CD14-positive monocyte (primary cell): ENCODE measurements around the gene CES3. TPM values are rescaled to one million over a fixed set of nuclear protein-coding genes. Genes with fewer than 3 reads are reported as not detected.
A peak's percentile ranks its signal among the peaks of the same experiment; 100 is the strongest.

Experiments
- DNase-seq, 3 donors: peaks; one replicate each; pipeline ENCODE4 v3.0.0-alpha.2; 2011 to 2022
- H2AFZ ChIP-seq: 2 replicates; pipeline ENCODE4 v1.6.0; 2012; ENCODE audit warnings: mild to moderate bottlenecking, low read depth, low read length, inconsistent platforms; ENCODE audit not compliant: insufficient read depth, poor library complexity, severe bottlenecking
- H3K27ac ChIP-seq, 2 donors: 1 replicate in 1 of 2; 2 replicates in 1 of 2; pipeline ENCODE4 v1.5.1; 2012 to 2013; ENCODE audit warnings: low read length in 2 of 2, control low read depth in 1 of 2, inconsistent platforms in 1 of 2, low read depth in 1 of 2, mild to moderate bottlenecking in 1 of 2
- H3K27me3 ChIP-seq, 2 donors: one replicate each; pipeline versions ENCODE4 v1.6.0 to v1.6.1; 2011 to 2013; ENCODE audit warnings: low read length in 2 of 2; ENCODE audit not compliant: control insufficient read depth in 2 of 2, insufficient read depth in 2 of 2
- H3K36me3 ChIP-seq, 2 donors: replicated peaks in 1 of 2; 1 replicate in 1 of 2; 2 replicates in 1 of 2; pipeline versions ENCODE4 v1.5.1 to v1.6.1; 2012 to 2013; ENCODE audit warnings: low read length in 2 of 2, control low read depth in 1 of 2, inconsistent platforms in 1 of 2, mild to moderate bottlenecking in 1 of 2; ENCODE audit not compliant: insufficient read depth in 2 of 2, control insufficient read depth in 1 of 2
- H3K4me1 ChIP-seq, 2 donors: 1 replicate in 1 of 2; 2 replicates in 1 of 2; pipeline versions ENCODE4 v1.5.1 to v1.6.1; 2012 to 2013; ENCODE audit warnings: low read length in 2 of 2, control low read depth in 1 of 2, inconsistent platforms in 1 of 2, mild to moderate bottlenecking in 1 of 2, moderate library complexity in 1 of 2; ENCODE audit not compliant: insufficient read depth in 2 of 2, control insufficient read depth in 1 of 2
- H3K4me2 ChIP-seq: replicated peaks from 2 replicates; pipeline ENCODE3; 2012; ENCODE audit warnings: low read length, moderate library complexity, mild to moderate bottlenecking; ENCODE audit not compliant: poor library complexity, severe bottlenecking; ENCODE audit errors: extremely low read depth
- H3K4me3 ChIP-seq, 3 experiments: fragments of 200-600 bp in 1 of 3; sonication (generic) in 1 of 3; replicated peaks in 1 of 3; 1 replicate in 2 of 3; 2 replicates in 1 of 3; pipeline ENCODE4 v1.5.1; 2011 to 2013; ENCODE audit warnings: low read length in 3 of 3, mild to moderate bottlenecking in 3 of 3, control low read depth in 2 of 3, low read depth in 2 of 3, inconsistent platforms in 1 of 3, moderate library complexity in 1 of 3
- H3K79me2 ChIP-seq: 2 replicates; pipeline ENCODE4 v1.6.0; 2012; ENCODE audit warnings: mild to moderate bottlenecking, control low read depth, inconsistent platforms, low read length, moderate library complexity; ENCODE audit not compliant: insufficient read depth
- H3K9ac ChIP-seq: 2 replicates; pipeline ENCODE4 v1.6.0; 2017; ENCODE audit warnings: low read length, mild to moderate bottlenecking; ENCODE audit not compliant: insufficient read depth, poor library complexity, severe bottlenecking
- H3K9me3 ChIP-seq, 2 donors: replicated peaks in 1 of 2; 1 replicate in 1 of 2; 2 replicates in 1 of 2; pipeline versions ENCODE4 v1.5.1 to v1.6.1; 2012 to 2013; ENCODE audit warnings: low read length in 2 of 2, control low read depth in 1 of 2; ENCODE audit not compliant: control insufficient read depth in 1 of 2, insufficient read depth in 1 of 2
- H4K20me1 ChIP-seq: 2 replicates; pipeline ENCODE4 v1.6.0; 2012; ENCODE audit warnings: mild to moderate bottlenecking, low read length, control low read depth, moderate library complexity; ENCODE audit not compliant: insufficient read depth
- H3K27ac Mint-ChIP-seq, 7 donors: one replicate each; pipeline ENCODE4 v1.8.0; 2020; ENCODE audit warnings: mild to moderate bottlenecking in 7 of 7, mixed read lengths in 7 of 7, moderate library complexity in 6 of 7, inconsistent platforms in 2 of 7
- H3K27me3 Mint-ChIP-seq, 3 donors: one replicate each; pipeline ENCODE4 v1.8.0; 2021 to 2022; ENCODE audit warnings: low read depth in 3 of 3, mild to moderate bottlenecking in 3 of 3, mixed read lengths in 3 of 3, moderate library complexity in 3 of 3, inconsistent platforms in 1 of 3
- H3K36me3 Mint-ChIP-seq, 2 donors: one replicate each; pipeline ENCODE4 v1.8.0; 2020; ENCODE audit warnings: mixed read lengths in 2 of 2, inconsistent platforms in 1 of 2, mild to moderate bottlenecking in 1 of 2
- H3K4me1 Mint-ChIP-seq: one replicate; pipeline ENCODE4 v1.8.0; 2020; ENCODE audit warnings: mild to moderate bottlenecking, mixed read lengths
- H3K4me3 Mint-ChIP-seq, 2 donors: one replicate each; pipeline ENCODE4 v1.8.0; 2020; ENCODE audit warnings: mild to moderate bottlenecking in 2 of 2, mixed read lengths in 2 of 2, moderate library complexity in 1 of 2
- H3K9me3 Mint-ChIP-seq, 7 donors: one replicate each; pipeline ENCODE4 v1.8.0; 2020 to 2022; ENCODE audit warnings: mixed read lengths in 7 of 7, mild to moderate bottlenecking in 6 of 7, moderate library complexity in 6 of 7, inconsistent platforms in 2 of 7
- WGBS: methylation state at CpG from one replicate; pipeline ENCODE4 v1.1.5; 2013; ENCODE audit warnings: missing lambda C conversion rate; ENCODE audit not compliant: insufficient coverage; 5-methylcytosine and 5-hydroxymethylcytosine counted together
- intact Hi-C, 2 donors: fragments of 100-400 bp; cut with micrococcal nuclease; formaldehyde crosslinking; loops; one replicate each; pipeline versions ENCODE4 v1.15.0 to v1.15.1; 2023
- polyA plus RNA-seq, 3 donors: library from polyadenylated mRNA; depleted of rRNA in 1 of 3; unstranded in 2 of 3; stranded (reverse) in 1 of 3; fragments of 300-500 nt in 2 of 3; fragments of >200 nt in 1 of 3; fragmentation: Illumina TruSeq in 2 of 3; gene quantifications; 1 replicate in 2 of 3; 2 replicates in 1 of 3; pipeline ENCODE4 v1.2.3, GENCODE V29; 2012 to 2021
- TF ChIP-seq, protein P1 (sequence below): fragments of 200-600 bp; IDR thresholded peaks from one replicate; pipeline ENCODE4 v1.8.0; 2022; ENCODE audit warnings: antibody characterized with exemption, mild to moderate bottlenecking

The CES3 gene
- polyA plus RNA-seq, 3 donors: 0.48 TPM; not detected in 2

DNA sequence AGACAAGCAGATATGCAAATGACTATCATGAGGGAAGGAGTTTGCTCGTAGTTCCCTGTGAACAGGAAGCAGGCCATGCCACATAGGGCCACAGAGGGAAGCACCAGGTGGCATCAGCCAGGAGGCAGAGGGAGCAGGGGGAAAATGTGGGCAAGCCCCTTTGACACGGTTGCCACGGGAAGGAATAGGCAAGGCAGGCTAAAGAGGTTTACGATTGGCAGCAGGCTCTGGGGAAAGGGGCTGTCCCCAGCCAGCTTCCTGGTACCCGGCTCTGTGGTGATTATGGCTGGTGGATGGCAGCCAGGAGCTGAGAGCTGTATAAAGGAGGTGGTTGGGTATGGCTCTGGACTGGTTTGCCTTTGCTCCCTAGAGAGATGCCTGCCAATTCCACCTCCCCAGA is 848 bp downstream of the CES3 start:
- peak overlapping the region; percentile 54 for H2AFZ ChIP-seq
- peaks cover 54% of the 10 kb centered on the region for H3K4me1 Mint-ChIP-seq
- no peaks in the 10 kb centered on the region for H3K27me3 ChIP-seq

DNA sequence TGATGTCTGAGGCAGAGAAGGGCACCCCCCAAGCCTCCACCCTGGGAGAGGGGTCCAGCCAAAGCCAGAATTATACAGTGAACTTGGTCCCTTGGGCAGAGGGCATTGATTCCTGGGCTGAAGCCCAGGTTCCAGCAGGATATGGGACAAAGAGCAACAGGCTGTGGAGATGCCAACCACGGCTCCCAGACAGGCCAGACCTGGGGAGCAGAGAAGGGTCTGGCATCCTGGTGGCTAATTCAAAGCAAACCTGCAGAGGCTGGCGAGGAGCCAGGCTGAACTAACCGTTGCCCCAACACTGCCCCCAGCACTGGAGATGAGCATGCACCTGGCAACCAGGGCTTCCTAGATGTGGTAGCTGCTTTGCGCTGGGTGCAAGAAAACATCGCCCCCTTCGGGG is 3.0 kb downstream of the CES3 start:
- H3K4me3 ChIP-seq: no peak overlapping the region
- no peak overlapping the region for H2AFZ ChIP-seq
- H3K27ac ChIP-seq: no peak overlapping the region
- no peaks in the 10 kb centered on the region for H3K79me2 ChIP-seq
- WGBS: 90% methylated on average over 6 of the region's 6 CpGs
- Mint-ChIP-seq H3K27ac (peak overlapping the region in 2 of 7 donors; percentile 56 to 63), H3K36me3 (no peaks in the 10 kb centered on the region), H3K4me3 (no peak overlapping the region), H3K27me3 (peaks cover 3 to 6% (median 4%) of the 10 kb centered on the region in 3 donors), H3K4me1 (peaks cover 38% of the 10 kb centered on the region), H3K9me3 (peaks cover 0 to 2% (median 0%) of the 10 kb centered on the region in 7 donors)
- H3K9me3 ChIP-seq: no peaks in the 10 kb centered on the region
- H3K4me1 ChIP-seq: peaks cover 38 to 40% of the 10 kb centered on the region in 2 donors
- H3K4me2 ChIP-seq: no peak overlapping the region
- intact Hi-C loops: no loop called here
- no peak for DNase-seq
- no peaks in the 10 kb centered on the region for H3K27me3 ChIP-seq
- H3K36me3 ChIP-seq: no peaks in the 10 kb centered on the region
- TF ChIP-seq, protein P1, sequence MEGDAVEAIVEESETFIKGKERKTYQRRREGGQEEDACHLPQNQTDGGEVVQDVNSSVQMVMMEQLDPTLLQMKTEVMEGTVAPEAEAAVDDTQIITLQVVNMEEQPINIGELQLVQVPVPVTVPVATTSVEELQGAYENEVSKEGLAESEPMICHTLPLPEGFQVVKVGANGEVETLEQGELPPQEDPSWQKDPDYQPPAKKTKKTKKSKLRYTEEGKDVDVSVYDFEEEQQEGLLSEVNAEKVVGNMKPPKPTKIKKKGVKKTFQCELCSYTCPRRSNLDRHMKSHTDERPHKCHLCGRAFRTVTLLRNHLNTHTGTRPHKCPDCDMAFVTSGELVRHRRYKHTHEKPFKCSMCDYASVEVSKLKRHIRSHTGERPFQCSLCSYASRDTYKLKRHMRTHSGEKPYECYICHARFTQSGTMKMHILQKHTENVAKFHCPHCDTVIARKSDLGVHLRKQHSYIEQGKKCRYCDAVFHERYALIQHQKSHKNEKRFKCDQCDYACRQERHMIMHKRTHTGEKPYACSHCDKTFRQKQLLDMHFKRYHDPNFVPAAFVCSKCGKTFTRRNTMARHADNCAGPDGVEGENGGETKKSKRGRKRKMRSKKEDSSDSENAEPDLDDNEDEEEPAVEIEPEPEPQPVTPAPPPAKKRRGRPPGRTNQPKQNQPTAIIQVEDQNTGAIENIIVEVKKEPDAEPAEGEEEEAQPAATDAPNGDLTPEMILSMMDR: no peak
- H4K20me1 ChIP-seq: no peaks in the 10 kb centered on the region
- H3K9ac ChIP-seq: no peak overlapping the region

More for the DNA sequence above, 848 bp downstream of the CES3 start:
- H3K4me1 ChIP-seq: peaks cover 54 to 59% of the 10 kb centered on the region in 2 donors
- no peak overlapping the region for H3K4me3 ChIP-seq
- Mint-ChIP-seq H3K36me3 (no peaks in the 10 kb centered on the region), H3K27me3 (peaks cover 4 to 6% (median 4%) of the 10 kb centered on the region in 3 donors), H3K9me3 (peaks cover 0 to under 1% (median 0%) of the 10 kb centered on the region in 7 donors), H3K27ac (peak overlapping the region in 3 of 7 donors; percentile 42 to 69 (median 48)), H3K4me3 (peak overlapping the region in 1 of 2 donors; percentile 55)
- no peak overlapping the region for H3K9ac ChIP-seq
- no peak overlapping the region for H3K4me2 ChIP-seq
- WGBS: 12% methylated on average over 5 of the region's 5 CpGs
- DNase-seq: no peak
- H3K27ac ChIP-seq: no peak overlapping the region
- no peaks in the 10 kb centered on the region for H3K9me3 ChIP-seq
- intact Hi-C loops: no loop called here
- TF ChIP-seq, protein P1: no peak
- no peaks in the 10 kb centered on the region for H3K36me3 ChIP-seq
- H3K79me2 ChIP-seq: no peaks in the 10 kb centered on the region
- no peaks in the 10 kb centered on the region for H4K20me1 ChIP-seq
